ENCODE data around the gene SNAPC4. TPM values are rescaled to one million over a fixed set of nuclear protein-coding genes. Genes with fewer than 3 reads are reported as not detected.
A peak's percentile ranks its signal among the peaks of the same experiment; 100 is the strongest.

SNAPC4 gene
- total and polyA plus RNA-seq, 2 donors (not counting 1 experiment from before 2014, with no cell fraction given), result 1.8 to 3.8 TPM

DNA sequence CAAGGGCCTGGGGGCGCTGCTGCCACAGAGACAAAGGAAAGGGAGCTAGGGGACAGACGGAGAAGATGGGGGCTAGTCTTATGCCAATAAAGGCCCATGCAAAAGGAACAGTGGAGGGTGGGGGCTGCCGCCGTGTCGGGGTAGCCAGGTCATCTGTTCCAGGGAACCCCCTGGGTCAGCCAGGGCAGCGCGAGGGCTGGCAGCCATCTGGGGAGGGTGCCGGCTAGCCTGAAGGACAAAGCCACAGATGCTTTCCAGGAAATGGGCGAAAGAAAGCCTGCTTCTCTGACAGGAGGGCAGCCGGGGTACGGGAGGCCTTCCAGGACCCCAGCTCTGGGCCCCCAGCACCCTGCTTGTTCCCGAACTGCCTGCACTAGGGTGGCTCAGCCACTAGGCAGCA, 24.9 kb downstream of the SNAPC4 start:
- Histone ChIP-seq H3K4me3 (replicated peaks in 1 of 4; ENCODE audit: control extremely low read depth in 1 of 4, insufficient read depth in 1 of 4, low read depth in 3 of 4, low read length in 4 of 4) (no peak overlapping the region), H3K4me2 (ENCODE audit: extremely low read depth, insufficient read depth, low read length) (no peak overlapping the region), H3K36me3 (ENCODE audit: control insufficient read depth, insufficient read depth, low read length) (peaks cover 11% of the 10 kb centered on the region), H3K27me3 (ENCODE audit: control insufficient read depth, insufficient read depth, low read length) (no peaks in the 10 kb centered on the region), H3K27ac (ENCODE audit: insufficient read depth, low read length) (no peak overlapping the region), H2AFZ (ENCODE audit: low read length) (no peak overlapping the region), H3K9ac (ENCODE audit: insufficient read depth, low read length) (no peak overlapping the region), H3K79me2 (ENCODE audit: control insufficient read depth, insufficient read depth, low read length) (no peaks in the 10 kb centered on the region), H3K9me3 (ENCODE audit: control insufficient read depth, insufficient read depth, low read depth, low read length) (no peaks in the 10 kb centered on the region), H3K4me1 (ENCODE audit: control insufficient read depth, extremely low read depth, insufficient read depth, low read length) (peaks cover 18% of the 10 kb centered on the region), H4K20me1 (ENCODE audit: control insufficient read depth, extremely low read depth, insufficient read depth, low read length) (no peaks in the 10 kb centered on the region)
- DNase-seq (ENCODE audit: low read depth in 2 of 2), result no peak
- TF ChIP-seq EZH2 (IDR thresholded peaks at IDR 0.05; ENCODE audit: low read length, missing control alignments), result no peak
- TF ChIP-seq, protein P1, sequence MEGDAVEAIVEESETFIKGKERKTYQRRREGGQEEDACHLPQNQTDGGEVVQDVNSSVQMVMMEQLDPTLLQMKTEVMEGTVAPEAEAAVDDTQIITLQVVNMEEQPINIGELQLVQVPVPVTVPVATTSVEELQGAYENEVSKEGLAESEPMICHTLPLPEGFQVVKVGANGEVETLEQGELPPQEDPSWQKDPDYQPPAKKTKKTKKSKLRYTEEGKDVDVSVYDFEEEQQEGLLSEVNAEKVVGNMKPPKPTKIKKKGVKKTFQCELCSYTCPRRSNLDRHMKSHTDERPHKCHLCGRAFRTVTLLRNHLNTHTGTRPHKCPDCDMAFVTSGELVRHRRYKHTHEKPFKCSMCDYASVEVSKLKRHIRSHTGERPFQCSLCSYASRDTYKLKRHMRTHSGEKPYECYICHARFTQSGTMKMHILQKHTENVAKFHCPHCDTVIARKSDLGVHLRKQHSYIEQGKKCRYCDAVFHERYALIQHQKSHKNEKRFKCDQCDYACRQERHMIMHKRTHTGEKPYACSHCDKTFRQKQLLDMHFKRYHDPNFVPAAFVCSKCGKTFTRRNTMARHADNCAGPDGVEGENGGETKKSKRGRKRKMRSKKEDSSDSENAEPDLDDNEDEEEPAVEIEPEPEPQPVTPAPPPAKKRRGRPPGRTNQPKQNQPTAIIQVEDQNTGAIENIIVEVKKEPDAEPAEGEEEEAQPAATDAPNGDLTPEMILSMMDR (conservative IDR thresholded peaks at IDR 0.05 in 1 of 2, IDR thresholded peaks at IDR 0.05 in 1 of 2; ENCODE audit: low read depth in 1 of 2, low read length in 2 of 2), result no peak

DNA sequence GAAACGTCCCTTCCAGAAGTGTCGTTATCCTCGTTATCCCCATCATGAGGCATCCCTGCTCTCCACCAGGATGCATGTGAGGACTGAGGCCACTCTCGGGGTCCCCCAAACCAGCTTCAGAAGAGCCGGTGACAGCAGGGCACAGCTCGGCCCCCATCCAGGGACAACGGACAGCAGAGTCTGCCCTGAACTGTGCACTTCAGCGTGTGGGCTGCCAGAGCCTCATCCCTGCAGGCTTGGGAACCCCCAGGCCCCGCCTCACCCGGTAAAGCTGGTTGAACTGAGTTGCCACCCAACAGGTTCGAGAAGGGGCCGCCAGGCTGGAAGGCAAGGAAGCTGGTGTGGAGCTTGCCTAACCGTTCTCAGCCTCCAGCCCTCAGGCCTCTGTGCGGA, 25.8 kb downstream of the SNAPC4 start:
- peaks cover 9% of the 10 kb centered on the region for H3K36me3 ChIP-seq (ENCODE audit: control insufficient read depth, insufficient read depth, low read length)
- H2AFZ ChIP-seq (ENCODE audit: low read length), result no peak overlapping the region
- no peaks in the 10 kb centered on the region for H3K27me3 ChIP-seq (ENCODE audit: control insufficient read depth, insufficient read depth, low read length)
- no peak overlapping the region for H3K4me2 ChIP-seq (ENCODE audit: extremely low read depth, insufficient read depth, low read length)
- H3K4me1 ChIP-seq (ENCODE audit: control insufficient read depth, extremely low read depth, insufficient read depth, low read length), result peaks cover 18% of the 10 kb centered on the region
- no peak overlapping the region for H3K9ac ChIP-seq (ENCODE audit: insufficient read depth, low read length)
- no peak overlapping the region for H3K27ac ChIP-seq (ENCODE audit: insufficient read depth, low read length)
- no peaks in the 10 kb centered on the region for H3K9me3 ChIP-seq (ENCODE audit: control insufficient read depth, insufficient read depth, low read depth, low read length)
- H4K20me1 ChIP-seq (ENCODE audit: control insufficient read depth, extremely low read depth, insufficient read depth, low read length), result no peaks in the 10 kb centered on the region
- H3K4me3 ChIP-seq (replicated peaks in 1 of 4; ENCODE audit: control extremely low read depth in 1 of 4, insufficient read depth in 1 of 4, low read depth in 3 of 4, low read length in 4 of 4), result no peak overlapping the region
- no peak for DNase-seq (ENCODE audit: low read depth in 2 of 2)
- H3K79me2 ChIP-seq (ENCODE audit: control insufficient read depth, insufficient read depth, low read length), result no peaks in the 10 kb centered on the region
- no peak for TF ChIP-seq EZH2 (IDR thresholded peaks at IDR 0.05; ENCODE audit: low read length, missing control alignments)
- TF ChIP-seq, protein P1 (conservative IDR thresholded peaks at IDR 0.05 in 1 of 2, IDR thresholded peaks at IDR 0.05 in 1 of 2; ENCODE audit: low read depth in 1 of 2, low read length in 2 of 2), result no peak

DNA sequence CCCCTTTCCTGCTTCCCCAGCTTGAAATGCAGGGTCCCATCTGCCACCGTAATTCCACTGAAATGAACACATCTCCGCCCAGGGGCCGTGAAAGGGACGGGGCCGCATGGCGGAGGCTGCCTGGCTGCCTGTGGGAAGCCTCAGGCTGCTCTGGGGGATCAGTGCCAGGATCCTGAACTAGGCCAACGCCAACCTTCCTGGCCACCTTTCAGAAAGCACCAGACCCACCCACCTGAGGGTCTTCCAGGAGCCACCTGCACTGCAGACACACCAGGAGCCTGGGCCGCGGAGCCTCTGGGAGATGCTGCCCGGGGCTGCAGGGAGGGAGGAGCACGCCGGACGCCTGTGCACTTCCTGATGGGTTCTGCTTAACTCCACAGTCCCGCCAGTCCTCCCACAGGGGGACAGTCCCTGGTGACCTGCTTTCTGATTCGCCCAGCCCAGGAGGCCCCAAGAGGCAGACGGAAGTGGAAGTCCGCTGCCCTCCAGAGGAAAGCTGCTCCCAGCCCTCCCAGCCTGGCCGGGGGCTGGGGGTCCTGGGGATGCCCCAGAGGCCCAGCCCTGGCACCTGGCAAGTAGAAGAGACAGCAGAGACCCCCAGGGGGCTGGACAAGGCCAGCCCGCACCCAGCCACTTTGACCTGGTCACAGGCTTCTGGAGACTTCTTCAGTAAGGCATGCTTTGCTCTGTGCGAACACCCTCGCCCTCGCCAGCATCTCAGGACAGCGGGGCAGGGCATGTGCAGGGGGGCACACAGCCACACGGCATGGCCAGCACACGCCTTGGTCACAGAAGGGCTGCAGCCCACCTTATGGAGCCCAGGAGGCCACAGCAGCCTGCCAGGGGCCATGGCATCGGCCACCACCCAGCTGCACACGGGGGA, 26.4 kb downstream of the SNAPC4 start, which contains the start of gene CARD9:
TSS of gene CARD9 (minus strand) at position 370 of the 883 bp plus-strand sequence. CDS start 1,591 bp downstream, outside the sequence.
- peaks cover 18% of the 10 kb centered on the region for H3K4me1 ChIP-seq (ENCODE audit: control insufficient read depth, extremely low read depth, insufficient read depth, low read length)
- no peak within 1 kb of the TSS for H3K4me3 ChIP-seq (replicated peaks in 1 of 4; ENCODE audit: control extremely low read depth in 1 of 4, insufficient read depth in 1 of 4, low read depth in 3 of 4, low read length in 4 of 4)
- H3K79me2 ChIP-seq (ENCODE audit: control insufficient read depth, insufficient read depth, low read length), result no peaks in the 10 kb centered on the region
- peak within 1 kb of the TSS; percentile 48 for H3K9ac ChIP-seq (ENCODE audit: insufficient read depth, low read length)
- no peak for TF ChIP-seq EZH2 (IDR thresholded peaks at IDR 0.05; ENCODE audit: low read length, missing control alignments)
- TF ChIP-seq, protein P1 (conservative IDR thresholded peaks at IDR 0.05 in 1 of 2, IDR thresholded peaks at IDR 0.05 in 1 of 2; ENCODE audit: low read depth in 1 of 2, low read length in 2 of 2), result no peak
- peak within 1 kb of the TSS; percentile 48 for H3K4me2 ChIP-seq (ENCODE audit: extremely low read depth, insufficient read depth, low read length)
- no peaks in the 10 kb centered on the region for H3K9me3 ChIP-seq (ENCODE audit: control insufficient read depth, insufficient read depth, low read depth, low read length)
- peak within 1 kb of the TSS; percentile 30 for H3K27ac ChIP-seq (ENCODE audit: insufficient read depth, low read length)
- H4K20me1 ChIP-seq (ENCODE audit: control insufficient read depth, extremely low read depth, insufficient read depth, low read length), result no peaks in the 10 kb centered on the region
- no peak for DNase-seq (ENCODE audit: low read depth in 2 of 2)
- H2AFZ ChIP-seq (ENCODE audit: low read length), result peak within 1 kb of the TSS; percentile 4
- H3K36me3 ChIP-seq (ENCODE audit: control insufficient read depth, insufficient read depth, low read length), result peaks cover 7% of the 10 kb centered on the region
- no peaks in the 10 kb centered on the region for H3K27me3 ChIP-seq (ENCODE audit: control insufficient read depth, insufficient read depth, low read length)
